Adrenal gland (tissue), 12 donors: Measurements from ENCODE around the gene BOC. TPM values are rescaled to one million over a fixed set of nuclear protein-coding genes. Genes with fewer than 3 reads are reported as not detected.

Source experiments
- DNase-seq, 7 donors: peaks; one replicate each; pipeline ENCODE4 v3.0.0-alpha.2; 2019 to 2020
- H3K27ac ChIP-seq, 5 donors: fragments of 200-600 bp; sonication (generic) in 4 of 5; 1 replicate in 3 of 5; 2 replicates in 2 of 5; pipeline versions ENCODE4 v1.5.1 to v1.8.0; 2016 to 2020; ENCODE audit warnings: mild to moderate bottlenecking in 1 of 5
- H3K27me3 ChIP-seq: fragments of 200-600 bp; 2 replicates; pipeline ENCODE4 v1.8.0; 2021
- H3K36me3 ChIP-seq, 2 donors: fragments of 200-600 bp; replicated peaks in 1 of 2; 1 replicate in 1 of 2; 2 replicates in 1 of 2; pipeline versions ENCODE4 v1.5.1 to v1.8.0; 2018 to 2022
- H3K4me1 ChIP-seq, 2 donors: fragments of 200-600 bp; replicated peaks in 1 of 2; 1 replicate in 1 of 2; 2 replicates in 1 of 2; pipeline versions ENCODE4 v1.5.1 to v1.8.0; 2018 to 2021
- H3K4me3 ChIP-seq, 4 donors: fragments of 200-600 bp; sonication (generic) in 3 of 4; one replicate each; pipeline ENCODE4 v1.5.1; 2016 to 2018
- H3K9me3 ChIP-seq, 3 donors: fragments of 200-600 bp; sonication (generic) in 1 of 3; replicated peaks in 1 of 3; 1 replicate in 2 of 3; 2 replicates in 1 of 3; pipeline versions ENCODE4 v1.5.1 to v1.8.0; 2016 to 2021
- CTCF ChIP-seq, 6 experiments: fragments of 450-650 bp in 4 of 6; fragments of 200-600 bp in 2 of 6; sonication (generic) in 1 of 6; IDR thresholded peaks; 1 replicate in 5 of 6; 2 replicates in 1 of 6; pipeline versions ENCODE4 v1.5.1 to v1.8.0; 2016 to 2021; ENCODE audit warnings: antibody characterized with exemption in 6 of 6, mild to moderate bottlenecking in 2 of 6, moderate library complexity in 1 of 6
- POLR2A ChIP-seq, 2 donors: fragments of 450-650 bp; IDR thresholded peaks; one replicate each; pipeline ENCODE4 v1.6.1; 2017; ENCODE audit warnings: antibody characterized with exemption in 2 of 2, mild to moderate bottlenecking in 2 of 2, moderate library complexity in 1 of 2
- WGBS, 4 donors: extraction: QIAGEN DNeasy Blood & Tissue Kit in 2 of 4; methylation state at CpG; one replicate each; pipeline versions ENCODE4 v1.1.5 to v1.1.7; 2013 to 2017; 5-methylcytosine and 5-hydroxymethylcytosine counted together
- intact Hi-C, 2 donors: fragments of 100-400 bp; cut with DNase I; formaldehyde crosslinking; loops; one replicate each; pipeline versions ENCODE4 v1.14.1 to v1.15.0; 2022 to 2023
- polyA plus RNA-seq, 3 donors: library from polyadenylated mRNA; stranded (reverse); fragments of 200-250 nt in 2 of 3; fragments of 350-450 nt in 1 of 3; fragmentation: Illumina TruSeq in 1 of 3; extraction: RNeasy Lipid Tissue Mini Kit (QIAGEN cat#74804) in 1 of 3; gene quantifications; one replicate each; pipeline ENCODE4 v1.2.3, GENCODE V29; 2013 to 2014
- total RNA-seq, 9 donors: library from RNA; depleted of rRNA in 4 of 9; stranded (reverse); fragments of >200 nt in 4 of 9; fragments of 120-200 nt in 1 of 9; fragmentation: NEBNext Ultra II Directional in 1 of 9; extraction: Animal tissue kit (Norgen Biotek cat#: 25700) in 1 of 9; gene quantifications; one replicate each; pipeline versions ENCODE4 v1.1.0 to v1.2.4, GENCODE V29; 2013 to 2023
- donor health status: healthy with polysubstance abuse.
- donor health status: Bipolar disorder and iron deficiency.
- donor health status: DM: yes; HTN: yes; CAD: no.
- donor health status: DM: no; HTN: no; CAD: no.
- donor health status: DM: no; HTN: no; CAD: no.
- donor health status: DM: yes; HTN: yes; CAD: no.

The BOC gene
- total and polyA plus RNA-seq, 12 donors = 1.9 to 22.3 (median 9.5) TPM

GRCh38 chr3:113185194-113185835 is 26.0 kb upstream of the BOC start:
- intact Hi-C loops = no loop called here
- no peak overlapping the region for H3K4me3 ChIP-seq
- no peaks in the 10 kb centered on the region for H3K4me1 ChIP-seq
- TF ChIP-seq POLR2A (IDR thresholded peaks at IDR 0.05) = no peak
- no peak for TF ChIP-seq CTCF (IDR thresholded peaks at IDR 0.05)
- no peak for DNase-seq
- H3K27ac ChIP-seq = no peak overlapping the region
- no peaks in the 10 kb centered on the region for H3K36me3 ChIP-seq
- no peaks in the 10 kb centered on the region for H3K27me3 ChIP-seq
- H3K9me3 ChIP-seq = no peaks in the 10 kb centered on the region

GRCh38 chr3:113186566-113186965 is 24.8 kb upstream of the BOC start:
- intact Hi-C loops = no loop called here
- H3K4me1 ChIP-seq = no peaks in the 10 kb centered on the region
- no peak for DNase-seq

GRCh38 chr3:113193288-113193687 is 18.1 kb upstream of the BOC start:
- TF ChIP-seq CTCF (IDR thresholded peaks at IDR 0.05) = no peak
- no peak for TF ChIP-seq POLR2A (IDR thresholded peaks at IDR 0.05)
- Histone ChIP-seq H3K36me3 (no peaks in the 10 kb centered on the region), H3K4me3 (no peak overlapping the region), H3K27me3 (no peaks in the 10 kb centered on the region), H3K9me3 (no peaks in the 10 kb centered on the region), H3K27ac (no peak overlapping the region), H3K4me1 (no peaks in the 10 kb centered on the region)
- 47 to 78% (median 61%) methylated on average over 8 of the region's 8 CpGs for WGBS, 4 donors
- no peak for DNase-seq
- intact Hi-C loops = no loop called here

More at GRCh38 chr3:113186566-113186965, 24.8 kb upstream of the BOC start:
- H3K9me3 ChIP-seq = no peaks in the 10 kb centered on the region
- H3K27ac ChIP-seq = no peak overlapping the region
- no peaks in the 10 kb centered on the region for H3K36me3 ChIP-seq
- H3K4me3 ChIP-seq = no peak overlapping the region
- no peaks in the 10 kb centered on the region for H3K27me3 ChIP-seq
- TF ChIP-seq POLR2A (IDR thresholded peaks at IDR 0.05) (no peak), CTCF (IDR thresholded peaks at IDR 0.05) (no peak)
- 83 to 92% (median 86%) methylated on average over 5 of the region's 5 CpGs for WGBS, 4 donors

GRCh38 chr3:113193719-113194118 is 17.6 kb upstream of the BOC start:
- Histone ChIP-seq H3K4me3 (no peak overlapping the region), H3K9me3 (no peaks in the 10 kb centered on the region), H3K36me3 (no peaks in the 10 kb centered on the region), H3K4me1 (no peaks in the 10 kb centered on the region), H3K27ac (no peak overlapping the region), H3K27me3 (no peaks in the 10 kb centered on the region)
- no peak for DNase-seq
- intact Hi-C loops = no loop called here
- no peak for TF ChIP-seq POLR2A (IDR thresholded peaks at IDR 0.05)
- TF ChIP-seq CTCF (IDR thresholded peaks at IDR 0.05) = no peak
- 78 to 94% (median 83%) methylated on average over 1 of the region's 1 CpG for WGBS, 4 donors
